Thoracic aorta (tissue), 2 donors: Measurements from ENCODE around the gene NGB. TPM values are rescaled to one million over a fixed set of nuclear protein-coding genes. Genes with fewer than 3 reads are reported as not detected.

Experiments
- ATAC-seq: fragments of 150-250 bp; one replicate; pipeline ENCODE4 v1.8.0; 2017; ENCODE audit warnings: low read depth; ENCODE audit not compliant: insufficient number of reproducible peaks, low FRiP score
- DNase-seq: peaks from one replicate; pipeline ENCODE4 v3.0.0-alpha.2; 2020; ENCODE audit warnings: low spot score
- H3K27ac ChIP-seq, 2 donors: fragments of 200-600 bp; sonication (generic); 1 replicate in 1 of 2; 2 replicates in 1 of 2; pipeline ENCODE4 v1.5.1; 2016; ENCODE audit warnings: mild to moderate bottlenecking in 2 of 2, moderate library complexity in 2 of 2
- H3K27me3 ChIP-seq: fragments of 200-600 bp; sonication (generic); replicated peaks from 2 replicates; pipeline ENCODE4 v1.6.0; 2016; ENCODE audit warnings: mild to moderate bottlenecking; ENCODE audit not compliant: insufficient read depth
- H3K36me3 ChIP-seq: fragments of 200-600 bp; sonication (generic); one replicate; pipeline ENCODE4 v1.5.1; 2016
- H3K4me1 ChIP-seq, 2 donors: fragments of 200-600 bp; sonication (generic); 1 replicate in 1 of 2; 2 replicates in 1 of 2; pipeline versions ENCODE4 v1.5.1 to v1.6.0; 2016; ENCODE audit warnings: low read depth in 2 of 2, mild to moderate bottlenecking in 1 of 2; ENCODE audit not compliant: control insufficient read depth in 1 of 2
- H3K4me3 ChIP-seq: fragments of 200-600 bp; sonication (generic); 2 replicates; pipeline ENCODE4 v1.5.1; 2016; ENCODE audit warnings: mild to moderate bottlenecking
- H3K9me3 ChIP-seq: fragments of 200-600 bp; sonication (generic); 2 replicates; pipeline ENCODE4 v1.5.1; 2016
- total RNA-seq, 2 donors: library from RNA; depleted of rRNA; stranded (reverse); fragments of >200 nt; gene quantifications; one replicate each; pipeline versions ENCODE4 v1.1.0 to v1.2.3, GENCODE V29; 2016
- TF ChIP-seq, protein P1 (sequence below): fragments of 200-600 bp; sonication (generic); IDR thresholded peaks from one replicate; pipeline ENCODE4 v1.5.1; 2019; ENCODE audit warnings: antibody characterized with exemption

Gene NGB
- total RNA-seq, 2 donors from 2014 or later, result not detected

GRCh38 chr14:77245820-77246219 is 25.2 kb downstream of the NGB start:
- Histone ChIP-seq H3K27me3 (no peaks in the 10 kb centered on the region), H3K4me3 (no peak overlapping the region)
- ATAC-seq, result no peak

DNA sequence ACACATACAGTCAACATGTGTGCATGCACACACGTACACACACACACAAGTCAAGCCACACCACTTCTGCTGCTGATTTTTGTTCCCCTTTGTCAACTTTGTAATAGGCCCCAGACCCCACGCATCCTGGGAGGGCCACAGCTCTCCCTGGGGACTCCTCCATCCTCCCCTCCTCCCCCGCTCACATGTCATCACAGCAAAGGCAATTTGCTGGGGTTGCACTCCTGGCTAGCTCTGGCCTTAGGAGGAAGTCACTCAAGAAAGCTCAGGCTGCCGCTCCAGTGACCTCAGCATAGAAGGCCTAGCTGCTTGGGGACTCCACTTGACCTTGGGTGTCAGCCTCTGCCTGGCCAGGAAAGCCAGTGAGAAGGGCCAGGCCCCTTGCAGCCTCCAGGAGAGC is 27.2 kb downstream of the NGB start:
- H3K4me3 ChIP-seq, result no peak overlapping the region
- H3K4me1 ChIP-seq, result no peaks in the 10 kb centered on the region
- no peak overlapping the region for H3K27ac ChIP-seq
- TF ChIP-seq, protein P1, sequence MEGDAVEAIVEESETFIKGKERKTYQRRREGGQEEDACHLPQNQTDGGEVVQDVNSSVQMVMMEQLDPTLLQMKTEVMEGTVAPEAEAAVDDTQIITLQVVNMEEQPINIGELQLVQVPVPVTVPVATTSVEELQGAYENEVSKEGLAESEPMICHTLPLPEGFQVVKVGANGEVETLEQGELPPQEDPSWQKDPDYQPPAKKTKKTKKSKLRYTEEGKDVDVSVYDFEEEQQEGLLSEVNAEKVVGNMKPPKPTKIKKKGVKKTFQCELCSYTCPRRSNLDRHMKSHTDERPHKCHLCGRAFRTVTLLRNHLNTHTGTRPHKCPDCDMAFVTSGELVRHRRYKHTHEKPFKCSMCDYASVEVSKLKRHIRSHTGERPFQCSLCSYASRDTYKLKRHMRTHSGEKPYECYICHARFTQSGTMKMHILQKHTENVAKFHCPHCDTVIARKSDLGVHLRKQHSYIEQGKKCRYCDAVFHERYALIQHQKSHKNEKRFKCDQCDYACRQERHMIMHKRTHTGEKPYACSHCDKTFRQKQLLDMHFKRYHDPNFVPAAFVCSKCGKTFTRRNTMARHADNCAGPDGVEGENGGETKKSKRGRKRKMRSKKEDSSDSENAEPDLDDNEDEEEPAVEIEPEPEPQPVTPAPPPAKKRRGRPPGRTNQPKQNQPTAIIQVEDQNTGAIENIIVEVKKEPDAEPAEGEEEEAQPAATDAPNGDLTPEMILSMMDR, result no peak
- H3K36me3 ChIP-seq, result no peaks in the 10 kb centered on the region
- no peaks in the 10 kb centered on the region for H3K9me3 ChIP-seq
- ATAC-seq (no peak), DNase-seq (no peak)
- H3K27me3 ChIP-seq, result no peaks in the 10 kb centered on the region

More at GRCh38 chr14:77245820-77246219, 25.2 kb downstream of the NGB start:
- Histone ChIP-seq H3K4me1 (no peaks in the 10 kb centered on the region), H3K9me3 (no peaks in the 10 kb centered on the region), H3K36me3 (no peaks in the 10 kb centered on the region), H3K27ac (no peak overlapping the region)
- no peak for DNase-seq
- TF ChIP-seq, protein P1, result no peak

DNA sequence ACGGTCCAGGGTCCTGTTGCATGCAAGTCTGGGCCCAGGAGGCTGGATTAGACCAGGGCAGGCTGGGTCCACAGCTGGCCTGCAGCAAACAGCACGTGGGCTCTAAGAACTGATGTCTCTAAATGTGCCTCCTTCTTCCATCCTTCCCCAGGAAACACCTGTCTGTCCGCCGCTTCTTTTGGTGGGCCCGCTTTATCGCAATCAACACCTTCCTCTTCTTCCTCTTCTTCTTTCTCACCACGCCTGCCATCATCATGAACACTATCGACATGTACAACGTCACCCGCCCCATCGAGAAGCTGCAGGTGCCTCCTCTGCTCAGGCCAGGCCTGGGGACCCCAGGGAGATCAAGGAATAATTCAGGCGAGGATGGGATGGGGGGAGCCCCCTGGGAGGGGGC is 28.3 kb downstream of the NGB start:
- no peaks in the 10 kb centered on the region for H3K27me3 ChIP-seq
- H3K9me3 ChIP-seq, result no peaks in the 10 kb centered on the region
- TF ChIP-seq, protein P1, result no peak
- DNase-seq (no peak), ATAC-seq (no peak)
- H3K4me1 ChIP-seq, result no peaks in the 10 kb centered on the region
- no peak overlapping the region for H3K27ac ChIP-seq
- H3K4me3 ChIP-seq, result no peak overlapping the region
- no peaks in the 10 kb centered on the region for H3K36me3 ChIP-seq

GRCh38 chr14:77241955-77242354 is 29.1 kb downstream of the NGB start:
- H3K9me3 ChIP-seq, result no peaks in the 10 kb centered on the region
- H3K4me3 ChIP-seq, result no peak overlapping the region
- H3K36me3 ChIP-seq, result no peaks in the 10 kb centered on the region
- H3K27ac ChIP-seq, result no peak overlapping the region
- no peak for DNase-seq
- TF ChIP-seq, protein P1, result no peak
- H3K4me1 ChIP-seq, result no peaks in the 10 kb centered on the region
- no peak for ATAC-seq
- H3K27me3 ChIP-seq, result no peaks in the 10 kb centered on the region

DNA sequence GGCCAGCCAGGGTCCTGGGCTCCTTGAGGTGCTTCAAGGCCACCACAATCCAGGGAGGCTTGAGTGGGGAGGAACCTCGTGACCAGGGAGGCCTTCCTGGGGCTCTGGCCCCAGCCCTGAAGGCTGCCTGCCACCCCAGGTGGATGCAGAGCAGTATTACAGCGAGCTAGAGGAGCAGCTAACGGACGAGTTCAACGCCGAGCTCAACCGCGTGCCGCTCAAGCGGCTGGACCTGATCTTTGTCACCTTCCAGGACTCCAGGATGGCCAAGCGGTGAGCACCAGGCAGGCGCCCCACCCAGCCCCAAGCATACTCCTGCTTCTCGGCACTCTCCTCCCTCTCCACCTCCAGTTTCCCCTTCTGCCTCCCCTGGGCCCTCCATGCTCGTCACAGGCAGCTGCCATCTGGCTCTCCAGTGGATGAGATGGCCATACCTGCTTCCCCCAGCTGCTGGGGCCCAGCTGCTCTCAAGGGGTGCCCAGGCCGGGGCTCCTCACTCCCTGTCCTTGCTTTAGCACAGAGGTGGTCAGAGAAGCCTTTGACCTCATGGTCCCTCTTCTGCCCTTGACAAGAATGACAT is 30.6 kb downstream of the NGB start:
- ATAC-seq (no peak), DNase-seq (no peak)
- Histone ChIP-seq H3K4me3 (no peak overlapping the region), H3K36me3 (no peaks in the 10 kb centered on the region), H3K27ac (no peak overlapping the region), H3K4me1 (no peaks in the 10 kb centered on the region), H3K9me3 (no peaks in the 10 kb centered on the region), H3K27me3 (no peaks in the 10 kb centered on the region)
- TF ChIP-seq, protein P1, result no peak
